ENCODE data around the gene MEF2D.
A peak's percentile ranks its signal among the peaks of the same experiment; 100 is the strongest.

MEF2D gene

DNA sequence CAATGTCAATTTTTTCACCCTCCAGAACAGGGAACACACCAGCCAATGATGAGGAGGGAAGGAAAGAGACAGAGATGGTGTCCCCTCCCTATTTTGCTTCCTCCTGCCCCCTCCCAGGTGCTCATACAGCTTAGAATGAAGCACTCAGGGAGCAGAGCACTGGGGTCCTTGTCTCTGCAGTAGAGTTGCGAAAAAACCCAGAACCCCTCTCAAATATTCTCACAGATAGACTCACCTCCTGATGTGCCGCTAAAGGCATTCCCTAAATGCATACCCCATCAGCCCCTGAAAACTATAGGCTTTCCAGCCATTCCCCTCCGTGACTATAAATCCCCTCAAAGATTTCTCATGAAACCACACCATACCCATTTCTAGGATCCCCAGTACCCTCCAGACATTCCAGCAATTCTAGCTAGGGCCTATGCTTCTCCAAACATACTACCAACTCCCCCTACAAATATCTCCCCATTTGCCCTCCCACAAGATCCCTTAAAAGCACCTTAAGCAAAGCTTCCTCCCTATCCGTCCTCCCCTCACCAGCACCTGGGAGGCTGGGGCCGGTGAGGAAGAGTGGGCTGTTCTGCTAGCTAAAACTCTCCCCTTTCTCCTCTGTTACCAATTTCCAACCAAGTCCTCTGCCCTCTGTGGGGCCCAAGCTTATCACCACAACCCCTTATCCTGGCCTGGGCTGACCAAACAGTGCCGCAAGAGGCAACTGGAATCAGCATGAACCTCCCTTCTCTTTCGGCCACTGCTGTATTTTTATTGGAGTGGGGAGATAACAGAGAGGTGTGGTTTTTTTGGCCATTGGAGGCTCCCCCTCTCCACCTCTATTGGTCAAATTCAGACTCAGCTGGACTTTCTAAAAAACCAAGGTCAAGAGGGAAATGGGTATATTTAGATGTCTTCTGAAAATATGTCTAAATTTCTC lies 76.9 kb downstream of the MEF2D start:
- DNase-seq: no peak

DNA sequence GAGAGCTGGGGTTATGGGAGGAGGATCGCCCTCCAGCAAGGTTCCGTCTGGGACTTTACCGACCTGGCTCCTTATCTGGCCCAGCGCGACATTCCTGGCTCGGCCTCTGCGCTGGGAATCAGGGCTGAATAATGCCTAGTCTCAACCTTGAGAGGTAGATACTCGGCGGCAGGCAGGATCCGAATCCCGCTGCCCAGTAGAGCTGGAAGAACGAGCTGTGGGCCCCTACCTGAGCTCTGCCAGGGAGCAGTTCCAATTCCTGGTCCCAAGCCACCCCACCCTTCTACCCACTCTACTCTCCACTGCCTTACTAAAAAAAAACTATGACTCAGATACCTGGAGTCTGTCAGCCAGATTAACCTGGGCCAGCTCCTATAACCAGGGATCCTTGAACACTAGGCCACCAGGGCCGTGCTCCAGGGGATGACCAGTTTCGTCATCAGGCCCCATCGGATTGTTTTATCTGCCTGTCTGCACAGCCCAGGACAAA lies 77.9 kb downstream of the MEF2D start:
- DNase-seq: no peak

- DNase-seq: no peak
These were observed 78.5 kb downstream of the MEF2D start for GRCh38 chr1:156421939-156422601.

DNA sequence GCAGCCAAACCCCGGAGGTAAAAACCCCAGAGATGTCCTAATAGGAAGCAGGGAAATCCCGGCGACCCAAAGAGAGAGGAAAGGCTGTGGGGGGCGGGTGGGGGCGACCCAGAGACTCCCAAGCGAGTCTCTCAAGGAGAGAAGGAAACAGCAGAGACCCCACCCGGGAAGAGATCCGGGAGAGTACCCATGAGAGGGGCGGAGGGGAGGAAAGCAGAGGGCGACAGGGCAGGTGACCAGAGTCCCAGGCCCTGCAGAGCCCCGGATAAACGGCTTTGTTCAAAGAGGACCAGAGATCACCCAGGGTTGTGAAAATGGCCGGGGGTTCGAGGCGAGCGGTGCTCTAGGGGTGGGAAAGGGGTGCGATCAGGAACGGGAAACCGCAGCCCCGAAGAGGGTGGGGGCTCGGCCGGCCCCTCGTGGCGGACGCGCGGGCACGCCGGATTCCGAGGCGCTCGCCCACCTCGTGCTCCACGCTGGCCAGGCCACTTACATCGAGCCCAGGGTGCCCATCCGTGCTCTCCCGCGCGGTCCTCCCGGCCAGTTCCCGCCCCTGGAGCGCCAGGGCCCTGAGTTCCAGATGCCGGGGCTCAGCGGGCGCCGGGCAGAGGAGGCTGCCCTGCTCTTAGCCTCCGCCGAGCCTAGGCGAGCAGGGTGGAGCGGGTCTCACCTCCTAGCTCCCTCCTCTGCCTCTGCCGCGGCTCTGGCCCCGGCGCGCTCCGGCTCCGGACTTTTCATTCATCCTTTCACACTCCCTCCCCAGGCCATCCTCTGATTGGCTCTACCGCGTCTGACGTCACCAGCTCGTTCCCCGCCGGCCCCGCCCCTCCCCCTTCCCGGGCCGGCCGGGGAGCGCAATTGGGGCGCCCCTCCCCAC lies 79.3 kb downstream of the MEF2D start:
- peak; percentile 57 for DNase-seq

DNA sequence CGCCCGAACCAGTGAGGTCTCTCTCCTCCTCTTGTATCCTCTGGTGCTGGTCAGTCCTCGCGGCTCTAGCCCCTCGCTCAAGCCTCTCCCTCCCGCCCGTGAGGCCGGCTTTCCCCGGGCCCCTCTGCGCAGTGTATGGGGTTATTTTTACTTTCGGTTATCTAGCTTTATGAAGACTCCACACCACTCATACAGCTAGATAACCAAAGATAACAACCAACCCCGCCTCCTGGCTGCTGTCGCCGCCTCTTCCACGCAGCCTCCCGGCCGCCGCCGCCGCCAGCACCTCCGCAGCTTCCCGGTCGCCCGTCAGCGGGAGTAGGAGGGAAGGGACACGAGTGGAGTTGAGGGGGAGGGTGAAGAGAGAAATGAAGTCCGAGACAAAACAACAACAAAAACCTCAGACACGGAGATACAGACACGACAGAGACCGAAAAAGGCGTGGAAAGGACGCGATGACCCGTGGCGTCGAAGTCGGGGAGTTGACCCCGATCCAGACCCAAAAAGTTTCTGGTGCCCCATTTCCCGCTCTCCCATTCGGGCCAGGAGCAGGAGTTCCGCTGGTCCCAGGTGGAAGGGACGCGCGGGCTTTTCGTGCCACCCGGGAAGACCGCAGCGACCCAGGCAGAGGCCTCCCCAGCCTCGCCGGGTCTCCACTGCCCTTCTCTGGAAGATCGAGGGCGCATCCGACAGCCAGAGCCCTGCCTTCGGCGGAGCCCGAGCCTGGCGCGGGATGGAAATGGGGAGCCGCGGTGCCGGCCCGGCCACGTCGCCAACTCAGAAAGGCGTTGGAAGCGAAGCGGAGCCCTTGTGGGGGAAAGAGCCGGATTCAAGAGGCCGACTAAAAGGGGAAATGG lies 80.1 kb downstream of the MEF2D start:
- peak; percentile 38 for DNase-seq

DNA sequence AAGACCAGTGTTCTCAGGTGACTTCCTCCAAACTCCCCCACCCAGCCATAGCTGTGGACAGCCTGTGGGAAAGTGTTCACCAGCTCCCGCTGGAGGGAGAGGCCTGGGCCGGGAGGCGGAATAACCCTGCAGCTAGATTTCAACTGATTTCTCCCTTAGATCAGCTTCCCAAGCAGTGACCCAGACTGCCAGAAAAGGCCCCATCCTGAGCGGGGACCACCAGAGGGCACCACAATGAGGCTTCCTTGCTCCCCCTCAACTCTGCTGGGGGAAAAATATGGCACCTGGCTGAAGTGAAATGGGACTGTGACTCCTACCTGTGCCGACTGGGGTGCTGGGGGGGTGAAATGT lies 80.7 kb downstream of the MEF2D start:
- DNase-seq: no peak

DNA sequence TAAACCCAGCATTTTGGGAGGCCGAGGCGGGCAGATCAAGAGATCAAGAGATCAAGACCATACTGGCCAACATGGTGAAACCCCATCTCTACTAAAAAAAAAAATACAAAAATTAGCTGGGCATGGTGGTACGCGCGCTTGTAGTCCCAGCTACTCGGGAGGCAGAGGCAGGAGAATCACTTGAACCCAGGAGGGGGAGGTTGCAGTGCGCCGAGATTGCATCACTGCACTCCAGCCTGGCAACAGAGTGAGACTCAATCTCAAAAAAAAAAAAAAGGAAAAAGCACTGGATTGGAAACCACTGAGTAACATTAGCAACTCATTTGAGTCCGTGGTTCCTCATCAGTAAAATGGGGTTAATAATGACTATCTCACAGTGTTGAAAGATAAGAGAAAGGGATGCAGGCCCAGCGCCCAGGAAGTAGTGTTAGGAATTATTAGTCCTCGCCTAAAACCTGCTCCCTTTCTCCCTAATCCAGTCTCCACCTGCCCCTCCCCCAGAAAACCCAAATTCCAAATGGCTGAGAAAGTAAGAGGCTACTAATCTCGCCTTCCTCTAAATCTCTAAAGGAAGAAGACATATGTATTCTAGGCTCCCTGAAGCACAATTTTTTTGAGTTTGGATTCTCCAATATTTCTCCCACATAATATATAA lies 82.0 kb downstream of the MEF2D start:
- no peak for DNase-seq

DNA sequence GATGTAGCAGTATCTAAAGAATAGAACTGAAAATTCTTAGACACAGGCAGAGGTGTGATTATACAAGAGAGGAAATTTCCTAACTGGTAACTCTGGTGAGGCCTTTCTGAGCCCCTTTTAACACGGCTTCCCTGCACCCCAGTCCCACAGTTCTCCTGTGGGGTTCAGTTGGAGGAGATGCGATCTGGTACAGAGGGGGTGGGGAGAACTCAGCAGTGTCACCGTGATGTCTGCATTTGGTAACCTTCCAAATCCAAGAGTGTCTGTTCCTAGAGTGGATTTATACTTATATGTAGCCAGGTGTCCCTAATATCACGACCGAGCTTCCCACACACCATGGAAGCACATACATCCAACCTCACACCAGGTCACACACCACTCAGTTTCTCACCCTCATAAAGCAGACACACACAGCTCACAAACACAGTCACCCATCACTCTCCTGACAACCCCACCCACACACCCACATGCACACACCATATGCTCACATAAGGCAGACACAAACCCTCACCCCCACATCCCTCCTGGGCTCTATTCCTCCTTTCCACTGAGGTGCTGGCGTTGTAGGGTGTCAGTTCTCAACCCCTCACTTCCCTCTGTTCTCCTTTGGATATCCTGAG lies 83.1 kb downstream of the MEF2D start:
- DNase-seq: no peak

- DNase-seq: no peak
These were observed 83.6 kb downstream of the MEF2D start for GRCh38 chr1:156416993-156417392.

DNA sequence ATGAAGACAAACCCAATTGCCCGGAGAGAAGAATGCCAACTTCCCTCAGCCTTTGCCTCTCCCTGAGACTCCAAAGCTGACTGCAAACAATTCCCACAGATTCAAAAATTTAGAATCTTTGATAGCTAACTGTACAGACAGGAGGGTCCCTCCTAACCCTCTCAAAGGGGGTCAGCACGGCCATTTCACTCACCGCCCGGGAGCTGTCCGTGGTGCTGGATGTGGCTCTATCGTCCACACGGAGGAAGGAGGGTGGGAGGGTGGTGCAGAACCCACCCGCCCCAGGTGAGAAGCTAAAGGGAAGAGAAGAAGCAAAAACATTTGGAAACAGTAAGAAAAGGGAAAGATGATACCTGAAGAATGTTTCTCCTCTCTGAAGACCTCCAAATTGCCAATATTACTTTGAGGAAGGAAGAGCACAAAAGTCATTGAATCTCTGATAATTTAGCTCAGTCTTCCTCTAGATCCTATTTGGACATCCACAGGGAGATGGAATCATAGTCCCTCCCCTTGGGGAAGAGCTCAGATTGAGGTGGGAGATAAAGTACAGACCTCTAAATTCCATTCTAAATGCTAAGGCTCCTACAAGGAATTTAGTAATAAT lies 86.0 kb downstream of the MEF2D start:
- DNase-seq: no peak
